HG02938 (cell line): ENCODE measurements around the gene KMO.

Source experiments
- ATAC-seq: cut with Tn5 transposase; IDR thresholded peaks from one replicate; pipeline ENCODE4 v1.9.1; 2021; ENCODE audit warnings: mild to moderate bottlenecking, moderate library complexity; ENCODE audit not compliant: unreplicated experiment

The KMO gene

DNA sequence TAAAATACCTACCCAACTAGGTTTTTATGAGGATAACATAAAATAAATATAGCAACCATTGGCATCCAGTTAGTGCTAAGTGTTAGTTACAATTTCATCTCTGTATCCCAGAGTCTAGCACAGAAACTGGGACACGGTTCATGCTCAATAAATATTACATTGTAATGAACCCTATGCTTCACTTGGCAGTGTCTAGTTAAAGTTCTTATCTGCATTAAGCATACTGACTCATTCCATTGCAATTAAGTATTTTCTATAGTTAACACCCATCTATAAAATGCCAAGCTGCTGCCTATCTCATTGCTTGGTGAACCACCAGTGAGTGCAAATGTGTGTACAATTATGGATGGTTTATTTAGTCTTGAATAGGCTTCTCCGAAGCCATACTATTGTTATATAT lies 92.8 kb downstream of the KMO start:
- ATAC-seq = no peak

DNA sequence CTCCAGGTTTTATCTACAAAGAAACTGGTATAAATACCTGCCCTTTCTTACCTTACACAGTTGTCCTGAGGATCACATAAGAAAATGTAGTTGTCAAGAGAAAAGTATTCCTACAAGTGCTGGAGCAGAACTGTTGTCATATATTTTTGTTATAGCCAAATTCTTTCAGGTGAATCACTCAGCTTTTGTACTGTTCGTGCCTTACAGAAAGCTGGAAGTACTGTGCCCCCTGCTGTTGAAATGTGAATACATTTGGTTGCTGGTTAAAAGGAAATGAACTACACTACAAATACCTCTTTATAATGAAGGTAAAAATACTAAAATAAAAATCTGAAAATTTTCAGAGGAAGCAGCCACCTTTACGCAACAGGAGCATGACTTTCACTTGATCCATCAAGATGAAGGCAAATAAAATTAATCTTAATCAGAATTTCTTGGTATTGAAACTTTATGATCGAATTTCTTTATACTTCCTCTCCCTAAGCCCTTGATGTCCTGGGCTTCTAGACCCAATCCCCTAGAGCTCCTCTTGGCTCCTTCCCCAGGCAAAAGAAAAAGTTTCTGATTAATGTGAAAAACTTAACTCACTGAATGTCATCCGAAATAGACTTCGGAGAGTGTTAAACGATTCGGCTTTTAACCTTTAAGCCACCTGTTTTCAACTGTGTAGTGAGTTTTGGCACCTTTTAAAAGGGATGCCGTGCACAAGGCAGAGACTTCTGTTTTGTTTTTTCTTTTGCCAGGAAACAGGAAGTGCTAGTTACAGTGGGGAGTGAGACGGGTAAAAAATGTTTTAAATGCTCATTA lies 95.5 kb downstream of the KMO start:
- ATAC-seq = peak; percentile 94

GRCh38 chr1:241630005-241630404 lies 97.8 kb downstream of the KMO start:
- no peak for ATAC-seq

- no peak for ATAC-seq
These were observed 98.3 kb downstream of the KMO start for GRCh38 chr1:241630476-241630875.

GRCh38 chr1:241630899-241631298 lies 98.7 kb downstream of the KMO start:
- no peak for ATAC-seq

- no peak for ATAC-seq
These were observed 99.5 kb downstream of the KMO start for GRCh38 chr1:241631674-241632073.

DNA sequence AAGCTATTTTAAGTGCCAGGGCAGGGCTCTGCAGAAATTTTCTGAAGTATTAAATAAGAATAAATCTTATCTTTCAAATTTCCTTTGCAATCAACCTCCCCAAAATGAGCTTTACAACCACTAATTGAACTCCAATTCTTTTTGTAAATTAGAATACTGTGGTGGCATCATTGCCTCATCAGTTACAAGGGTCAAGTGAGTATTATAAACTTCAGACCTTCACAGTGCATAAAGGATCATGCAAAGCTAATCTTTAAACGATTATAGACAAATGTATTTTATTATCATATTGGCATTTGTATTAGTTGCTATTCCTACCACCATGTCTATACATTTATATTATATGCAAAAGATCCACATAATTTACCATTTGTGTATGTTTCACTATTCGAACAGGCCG lies 100.8 kb downstream of the KMO start:
- ATAC-seq = no peak

DNA sequence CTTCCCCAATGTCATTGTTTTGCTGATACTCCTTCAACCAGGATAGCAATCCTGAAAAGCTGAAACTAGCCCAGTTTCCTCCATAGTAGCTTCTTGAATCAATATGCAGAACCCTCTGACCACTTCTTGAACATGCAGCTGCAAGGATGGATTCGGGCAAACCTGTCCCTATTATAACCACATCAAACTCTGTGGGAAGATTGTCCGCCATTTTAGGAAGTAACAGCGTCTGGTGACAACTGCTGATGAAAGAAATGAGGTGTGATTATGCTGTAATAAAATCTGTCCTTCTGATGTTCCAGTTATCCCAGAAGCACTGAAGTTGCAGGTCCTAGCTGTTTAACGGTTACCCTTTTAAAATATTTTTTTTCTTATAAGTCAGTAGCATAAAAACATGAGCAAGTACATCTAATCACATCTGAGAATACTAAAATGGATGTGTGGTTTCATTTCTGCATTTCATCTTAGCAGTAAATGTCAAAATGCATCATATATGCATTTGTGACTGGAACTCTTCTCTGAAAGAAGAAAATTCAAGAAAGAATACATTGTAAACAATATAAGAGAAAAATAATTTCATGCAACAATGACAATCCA lies 103.5 kb downstream of the KMO start:
- no peak for ATAC-seq

DNA sequence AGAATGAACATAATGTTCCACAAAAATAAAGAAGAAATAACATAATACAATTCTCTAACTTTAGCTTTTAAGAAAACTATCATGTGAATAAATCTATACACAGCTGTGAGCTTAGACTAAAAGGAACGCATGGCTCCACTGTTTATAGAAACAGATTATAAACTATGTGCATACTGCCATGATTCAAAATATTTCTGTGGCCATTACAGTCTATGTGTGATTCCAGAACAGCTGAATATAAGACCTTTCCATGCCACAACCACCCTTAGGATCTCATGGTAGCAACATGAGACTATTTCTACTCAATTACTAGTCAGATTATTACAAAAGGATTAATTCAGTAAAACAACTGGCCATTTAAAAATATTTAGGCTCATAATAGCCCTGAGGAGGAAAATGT lies 104.1 kb downstream of the KMO start:
- no peak for ATAC-seq

GRCh38 chr1:241637046-241637590 lies 104.9 kb downstream of the KMO start:
- no peak for ATAC-seq

DNA sequence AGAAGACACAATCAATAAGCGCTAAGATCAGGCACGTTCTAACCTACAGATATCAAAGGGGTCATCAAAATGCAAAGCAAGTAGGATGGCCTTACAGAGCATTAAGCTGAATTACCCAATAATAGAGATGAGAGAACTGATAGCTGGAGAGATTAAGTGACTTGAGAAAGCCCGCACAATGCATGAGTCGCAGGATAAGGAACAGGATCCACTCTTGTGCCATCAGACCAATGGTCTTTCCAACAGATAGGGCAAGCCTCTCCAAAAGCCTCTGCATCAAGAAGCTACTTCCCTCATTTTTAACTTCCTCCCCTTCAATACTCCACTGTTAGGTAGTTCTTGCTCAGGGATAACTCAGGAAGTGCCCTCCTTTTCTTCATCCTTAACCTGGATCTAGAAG lies 105.4 kb downstream of the KMO start:
- ATAC-seq = no peak

DNA sequence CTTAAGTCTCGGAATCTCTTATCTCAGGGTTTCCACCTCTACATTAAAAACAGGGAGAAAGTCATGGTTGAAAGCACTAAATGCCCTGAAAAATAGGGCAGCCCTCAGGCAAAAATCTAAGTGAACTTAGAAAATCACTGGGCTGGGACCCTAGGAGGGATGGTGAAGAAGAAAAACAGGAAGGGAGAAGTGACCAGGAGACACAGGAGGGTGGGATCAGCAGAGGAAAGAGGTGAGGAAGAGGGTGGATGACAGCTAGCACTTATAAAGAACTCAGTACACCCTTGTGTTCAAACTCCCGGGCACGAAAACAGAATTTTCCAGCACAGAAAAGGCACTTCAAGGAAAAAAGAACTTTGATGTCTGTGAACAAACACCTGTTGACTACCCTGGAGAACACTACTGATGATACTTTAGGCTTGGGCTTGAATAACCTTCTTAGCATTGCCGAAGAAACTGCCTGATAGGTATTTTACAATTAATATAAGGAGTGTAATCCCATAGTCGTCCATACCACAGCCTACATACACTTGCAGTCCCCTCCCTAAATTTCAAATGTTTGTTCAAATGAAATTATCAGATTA lies 106.0 kb downstream of the KMO start:
- ATAC-seq = no peak

DNA sequence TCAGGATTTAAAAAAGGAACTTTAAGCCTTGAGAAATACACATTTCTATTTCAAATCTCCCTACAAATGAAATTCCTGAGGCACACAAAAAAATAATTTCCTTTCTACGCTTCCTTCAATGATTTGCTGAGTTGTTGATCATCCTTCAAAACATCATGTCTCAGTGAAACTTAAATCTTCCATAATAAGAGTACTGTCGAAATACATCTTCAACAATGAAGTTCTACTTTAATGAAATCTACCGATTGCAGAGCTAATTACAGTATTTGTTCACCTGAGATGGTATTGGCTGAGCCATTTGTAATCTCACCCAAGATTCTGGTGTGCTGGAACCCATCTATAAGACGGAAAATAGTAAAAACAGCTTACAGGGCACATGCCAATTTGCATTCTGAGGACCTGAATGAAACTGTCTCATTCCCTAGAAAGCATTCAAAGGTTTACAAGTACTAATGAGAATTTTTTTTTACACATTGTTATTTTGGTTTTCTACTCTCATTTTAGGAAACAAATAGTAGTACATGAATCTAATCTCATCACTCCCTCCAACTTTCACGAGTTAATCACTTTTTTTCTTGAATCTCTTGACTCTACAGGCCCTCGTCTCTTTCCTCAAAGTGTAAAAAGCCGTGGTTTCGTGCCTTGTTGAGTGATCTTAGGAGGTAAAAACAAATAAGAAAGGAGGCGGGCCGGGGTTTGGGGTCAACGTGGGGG lies 106.9 kb downstream of the KMO start:
- ATAC-seq = no peak

- peak; percentile 66 for ATAC-seq
These were observed 107.5 kb downstream of the KMO start for GRCh38 chr1:241639623-241640148.

GRCh38 chr1:241640149-241640866 lies 108.1 kb downstream of the KMO start, which contains the start of the genes CHML and OPN3:
TSS of gene CHML (minus strand) at chr1:241640369. CDS start at chr1:241635766, 4,603 bp downstream.
TSS of gene OPN3 (minus strand) at chr1:241640369. CDS start at chr1:241640254, 115 bp downstream.
- ATAC-seq = peak; percentile 79

DNA sequence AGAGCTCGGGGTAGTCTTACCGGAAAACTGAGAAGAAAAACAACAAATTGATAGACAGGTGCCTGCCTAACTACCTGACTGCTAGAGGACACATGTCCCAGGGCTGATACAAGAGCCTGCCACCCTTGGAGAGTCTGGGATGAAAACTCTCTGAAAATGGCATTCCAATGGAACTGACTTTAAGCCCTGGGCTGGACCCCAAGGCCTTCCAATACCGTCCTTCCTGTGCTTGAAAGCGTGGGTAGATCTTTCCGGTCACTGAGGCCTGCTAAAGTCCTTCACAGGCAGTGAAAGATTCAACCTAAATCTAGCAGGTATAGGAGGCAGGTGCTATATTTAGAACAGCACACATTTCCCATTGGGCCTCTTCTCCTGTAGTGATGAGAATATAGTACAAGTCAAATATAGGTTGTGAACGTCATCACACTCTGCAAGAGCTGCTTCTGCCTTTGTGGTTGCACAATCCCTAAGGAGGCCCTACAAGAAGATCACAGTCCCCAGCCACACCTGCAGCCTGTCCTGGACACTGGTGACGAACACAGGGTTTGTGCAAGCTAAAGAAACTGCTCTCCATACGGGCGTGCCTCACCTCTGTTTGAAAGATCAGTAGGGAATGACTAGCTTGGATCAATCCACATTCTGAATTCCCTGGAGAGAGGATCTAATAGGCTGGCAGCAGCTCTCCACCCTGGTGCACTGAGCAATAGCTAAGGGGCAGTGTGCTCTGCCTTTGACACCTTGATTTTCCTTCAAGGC lies 108.9 kb downstream of the KMO start:
- no peak for ATAC-seq

DNA sequence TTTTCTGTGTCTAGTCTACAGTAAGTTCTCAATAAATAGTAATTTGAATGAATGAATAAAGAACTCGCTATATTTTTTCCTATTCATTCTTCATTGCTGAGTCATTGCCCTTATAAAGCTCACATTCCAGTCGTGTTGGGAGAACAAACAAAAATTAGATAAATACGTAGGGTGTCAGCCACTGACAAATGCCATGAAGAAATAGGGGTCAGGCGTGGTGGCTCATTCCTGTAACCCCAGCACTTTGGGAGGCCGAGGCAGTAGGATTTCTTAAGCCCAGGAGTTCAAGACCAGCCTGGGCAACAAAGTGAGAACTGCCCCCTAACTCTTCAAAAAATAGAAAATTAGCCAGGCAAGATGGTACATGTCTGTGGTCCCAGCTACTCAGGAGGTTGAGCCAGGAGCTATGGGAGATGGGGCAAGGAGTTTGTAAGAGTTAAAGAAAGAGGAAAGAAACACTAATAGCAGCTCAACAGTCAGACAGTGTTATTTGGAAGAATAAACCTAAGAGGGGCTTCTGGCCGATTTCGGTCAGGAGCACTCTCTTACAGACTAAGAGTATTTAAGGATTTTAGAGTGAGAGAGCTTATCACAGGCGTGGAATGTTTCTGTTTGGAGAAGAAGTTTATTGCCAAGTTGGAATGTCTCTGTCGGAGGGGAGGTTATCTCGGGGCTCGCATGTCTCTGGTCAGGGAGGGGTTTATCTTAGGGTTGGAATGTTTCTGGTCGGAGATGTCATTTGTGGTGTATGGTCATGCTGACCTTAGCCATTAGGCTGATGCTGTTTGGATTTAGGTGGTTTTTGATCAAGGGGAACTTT lies 109.8 kb downstream of the KMO start:
- ATAC-seq = no peak

GRCh38 chr1:241642593-241642944 lies 110.4 kb downstream of the KMO start:
- ATAC-seq = no peak

GRCh38 chr1:241644259-241644658 lies 112.1 kb downstream of the KMO start:
- no peak for ATAC-seq
